ENCODE results near the gene L3MBTL4.
"Not testable (repeated sequence)": the region's sequence is repeated elsewhere in the genome, so short reads cannot be mapped to it uniquely, and the experiment has no call there.

L3MBTL4 gene

GRCh38 chr18:6185782-6186181 lies 228.9 kb downstream of the L3MBTL4 start:
- DNase-seq (ENCODE audit: low spot score) = not testable (repeated sequence)

DNA sequence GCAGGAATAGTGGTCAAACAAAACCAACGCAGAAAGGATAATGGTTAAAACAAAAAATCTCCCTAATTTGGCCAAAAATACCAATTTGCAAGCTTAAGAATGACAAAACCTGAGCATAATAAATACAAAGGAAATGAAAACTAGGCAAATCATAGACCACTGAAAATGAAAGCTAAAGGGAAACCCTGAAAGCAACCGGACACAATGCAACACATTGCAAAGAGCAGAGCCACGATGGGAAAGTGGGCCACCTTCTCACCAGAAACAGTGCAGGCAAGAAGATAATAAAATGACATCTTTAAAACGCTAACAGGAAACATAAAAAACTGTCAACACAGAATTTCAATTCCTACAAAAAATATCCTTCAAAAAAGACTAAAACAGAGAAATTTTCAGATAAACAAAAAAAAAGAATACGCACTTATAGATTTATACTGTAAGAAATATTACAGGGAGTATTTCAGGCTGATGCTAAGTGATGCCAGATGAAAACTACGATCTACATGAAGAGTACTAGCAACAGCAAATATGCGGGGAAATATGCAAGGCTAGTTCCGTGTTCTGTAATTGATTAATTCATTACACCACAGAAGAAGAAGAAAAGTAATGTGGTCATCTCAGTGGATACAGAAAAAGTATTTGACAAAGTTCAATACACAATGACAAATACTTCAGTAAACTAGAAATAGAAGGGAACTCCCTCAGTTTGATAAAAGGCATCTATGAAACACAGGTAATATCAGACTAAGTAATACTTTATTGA lies 239.5 kb downstream of the L3MBTL4 start:
- DNase-seq (ENCODE audit: low spot score) = no peak

DNA sequence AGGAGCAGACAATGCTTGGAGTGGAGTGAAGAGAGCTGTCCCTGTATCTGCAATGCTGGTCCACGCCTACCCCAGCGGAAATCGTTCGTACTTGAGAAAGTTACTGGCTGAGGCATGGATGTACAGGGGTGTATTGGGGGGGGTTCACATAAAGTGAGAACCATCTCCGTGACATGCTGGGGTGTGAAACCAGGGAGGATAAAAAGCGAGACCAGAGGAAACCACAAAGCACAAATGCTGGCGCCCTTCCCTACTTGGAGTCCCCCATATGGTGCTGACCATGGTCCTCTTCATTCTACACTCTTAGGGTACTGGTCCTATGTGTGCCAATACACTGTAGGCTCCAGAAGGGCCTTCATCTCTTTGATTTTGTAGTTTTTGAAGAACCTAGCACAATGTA lies 244.1 kb downstream of the L3MBTL4 start:
- DNase-seq (ENCODE audit: low spot score) = no peak

- no peak for DNase-seq (ENCODE audit: low spot score)
These were observed 253.2 kb downstream of the L3MBTL4 start for GRCh38 chr18:6161549-6161948.

- no peak for DNase-seq (ENCODE audit: low spot score)
These were observed 255.3 kb downstream of the L3MBTL4 start for GRCh38 chr18:6159426-6159825.

DNA sequence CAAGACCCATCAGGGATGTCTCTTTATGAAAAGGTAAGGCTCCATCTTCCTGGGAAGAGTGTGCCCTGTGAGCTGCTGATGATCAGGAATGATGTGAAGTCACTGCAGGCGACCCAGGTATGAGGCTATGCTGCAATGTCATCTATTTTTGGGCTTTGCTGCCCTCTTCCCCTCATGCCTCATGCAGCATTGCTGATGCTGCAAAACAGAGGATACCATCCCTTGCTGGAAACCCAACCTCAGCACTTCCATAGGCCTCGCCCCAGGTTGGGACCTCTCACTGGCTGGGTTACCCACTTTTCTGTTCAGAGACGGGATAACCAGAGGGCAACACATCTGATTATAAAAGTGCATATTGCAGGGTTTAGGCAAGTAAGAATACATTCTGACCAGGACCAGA lies 255.8 kb downstream of the L3MBTL4 start:
- DNase-seq (ENCODE audit: low spot score) = no peak

DNA sequence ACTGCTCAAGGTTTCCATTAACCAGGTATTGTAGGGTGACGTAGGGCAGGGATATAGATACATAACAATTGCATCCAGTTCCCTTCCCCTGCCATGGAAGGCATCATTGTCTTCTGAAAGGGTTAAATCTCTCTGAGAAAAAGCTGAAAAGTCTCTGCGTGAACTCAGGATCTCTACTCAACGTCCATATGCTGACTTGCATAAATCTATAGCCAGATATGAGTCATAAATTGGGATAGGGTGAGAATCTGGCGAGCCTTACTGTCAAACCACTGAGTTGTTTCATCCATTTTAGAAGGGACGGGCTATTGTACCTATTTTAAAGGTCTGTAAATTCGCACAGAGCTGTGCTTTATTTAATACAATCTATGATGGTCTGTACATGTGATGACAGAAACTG lies 258.3 kb downstream of the L3MBTL4 start:
- no peak for DNase-seq (ENCODE audit: low spot score)

GRCh38 chr18:6155707-6156106 lies 259.0 kb downstream of the L3MBTL4 start:
- DNase-seq (ENCODE audit: low spot score) = no peak

GRCh38 chr18:6150430-6150829 lies 264.3 kb downstream of the L3MBTL4 start:
- DNase-seq (ENCODE audit: low spot score) = no peak

DNA sequence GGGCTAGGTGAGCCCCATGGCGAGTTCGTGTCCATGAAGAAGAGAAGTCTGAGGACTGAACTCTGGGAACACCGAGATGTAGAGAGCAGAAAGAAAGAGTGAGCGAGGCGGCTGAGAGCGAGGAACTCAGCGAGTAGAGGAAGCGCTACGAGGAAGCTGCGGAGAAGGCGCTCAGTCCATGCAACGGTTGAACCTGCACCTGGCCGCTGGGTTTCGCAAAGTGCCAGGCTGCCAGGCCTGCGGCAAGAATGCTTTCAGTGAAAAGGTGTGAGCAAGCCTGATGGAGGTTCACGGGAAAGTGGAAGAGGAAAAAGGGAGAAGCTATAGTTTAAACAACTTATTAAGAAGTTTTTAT lies 268.4 kb downstream of the L3MBTL4 start:
- no peak for DNase-seq (ENCODE audit: low spot score)

GRCh38 chr18:6145645-6146306 lies 268.9 kb downstream of the L3MBTL4 start:
- no peak for DNase-seq (ENCODE audit: low spot score)

- no peak for DNase-seq (ENCODE audit: low spot score)
These were observed 275.7 kb downstream of the L3MBTL4 start for GRCh38 chr18:6139007-6139406.

DNA sequence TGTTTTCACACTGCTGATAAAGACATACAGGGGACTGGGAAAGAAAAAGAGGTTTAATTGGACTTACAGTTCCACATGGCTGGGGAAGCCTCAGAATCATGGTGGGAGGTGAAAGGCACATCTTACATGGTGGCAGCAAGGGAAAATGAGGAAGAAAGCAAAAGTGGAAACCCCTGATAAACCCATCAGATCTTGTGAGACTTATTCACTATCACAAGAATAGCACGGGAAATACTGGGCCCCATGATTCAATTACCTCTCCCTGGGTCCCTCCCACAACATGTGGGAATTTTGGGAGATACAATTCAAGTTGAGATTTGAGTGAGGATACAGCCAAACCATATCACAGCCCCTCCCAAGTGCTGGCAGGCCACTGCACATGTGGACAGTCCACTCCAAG lies 278.8 kb downstream of the L3MBTL4 start:
- not testable (repeated sequence) for DNase-seq (ENCODE audit: low spot score)

DNA sequence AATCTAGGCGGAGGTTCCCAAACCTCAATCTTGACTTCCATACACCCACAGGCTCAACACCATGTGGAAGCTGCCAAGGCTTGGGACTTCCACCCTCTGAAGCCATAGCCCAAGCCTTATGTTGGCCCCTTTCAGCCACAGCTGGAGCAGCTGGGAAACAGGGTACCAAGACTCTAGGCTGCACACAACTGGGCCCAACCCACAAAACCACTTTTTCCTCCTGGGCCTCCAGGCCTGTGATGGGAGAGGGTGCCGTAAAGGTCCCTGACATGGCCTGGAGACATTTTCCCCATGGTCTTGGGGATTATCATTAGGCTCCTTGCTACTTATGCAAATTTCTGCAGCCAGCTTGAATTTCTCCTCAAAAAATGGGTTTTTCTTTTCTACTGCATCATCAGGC lies 279.7 kb downstream of the L3MBTL4 start:
- not testable (repeated sequence) for DNase-seq (ENCODE audit: low spot score)

GRCh38 chr18:6132751-6133368 lies 281.9 kb downstream of the L3MBTL4 start:
- DNase-seq (ENCODE audit: low spot score) = no peak

DNA sequence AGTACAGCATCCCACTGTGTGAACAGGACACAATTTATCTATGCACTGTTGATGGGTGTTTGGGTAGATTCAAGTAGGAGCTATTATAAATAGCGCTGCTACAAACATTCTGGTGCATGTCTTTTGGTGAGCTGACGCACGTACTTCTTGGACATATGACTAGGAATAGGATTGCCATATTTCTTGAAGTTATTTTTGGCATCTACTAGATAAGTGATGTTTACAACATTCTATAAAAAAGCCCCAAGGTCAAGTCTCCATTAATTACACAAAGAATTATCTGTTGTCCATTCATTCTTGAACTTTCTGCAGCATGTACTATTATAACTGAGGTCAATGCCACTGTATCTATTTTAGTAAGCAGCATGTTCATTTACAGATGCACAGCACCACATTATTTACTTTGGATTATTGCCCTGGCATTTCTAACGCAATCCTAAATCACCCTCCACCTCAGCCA lies 293.9 kb downstream of the L3MBTL4 start:
- no peak for DNase-seq (ENCODE audit: low spot score)

DNA sequence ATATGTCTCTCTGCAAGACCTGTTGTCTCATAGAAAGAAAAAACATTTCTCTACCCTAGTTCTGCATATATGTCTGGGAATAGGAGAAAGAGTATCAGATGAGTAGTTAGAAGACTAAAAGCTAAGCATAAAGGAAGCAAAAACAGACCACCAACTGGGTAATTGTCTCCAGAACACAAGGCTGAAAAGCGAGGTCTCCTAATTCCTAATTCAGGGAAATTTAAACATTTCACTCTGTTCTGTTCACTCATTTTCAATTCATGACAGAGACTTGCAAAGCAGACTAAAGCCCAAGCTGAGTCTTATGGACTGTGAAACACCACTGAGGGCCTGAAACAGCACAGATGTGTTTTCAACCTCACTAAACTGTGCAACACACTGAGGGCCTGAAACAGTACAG lies 294.9 kb downstream of the L3MBTL4 start:
- no peak for DNase-seq (ENCODE audit: low spot score)

DNA sequence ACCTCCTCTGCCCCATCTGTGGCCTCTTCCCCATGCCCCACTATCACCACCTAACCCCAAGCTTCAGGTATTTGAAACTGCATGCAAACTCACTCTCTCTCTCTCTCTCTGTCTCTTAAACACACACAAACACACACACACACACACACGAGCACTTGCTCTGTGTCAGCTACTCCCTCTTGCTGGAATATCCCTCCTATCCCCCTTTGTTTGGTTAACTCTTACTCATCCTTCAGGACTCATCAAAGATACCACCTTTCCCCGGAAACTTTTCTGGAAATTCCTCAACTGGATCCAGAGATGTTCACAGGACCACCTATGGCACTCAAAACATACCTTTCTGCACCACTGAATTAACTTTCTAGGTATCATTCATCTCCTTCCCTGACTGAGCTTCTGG lies 296.6 kb downstream of the L3MBTL4 start:
- no peak for DNase-seq (ENCODE audit: low spot score)

GRCh38 chr18:6115710-6116109 lies 299.0 kb downstream of the L3MBTL4 start:
- no peak for DNase-seq (ENCODE audit: low spot score)

GRCh38 chr18:6113650-6114049 lies 301.1 kb downstream of the L3MBTL4 start:
- DNase-seq (ENCODE audit: low spot score) = no peak

GRCh38 chr18:6111726-6112125 lies 303.0 kb downstream of the L3MBTL4 start:
- no peak for DNase-seq (ENCODE audit: low spot score)

GRCh38 chr18:6109743-6110142 lies 305.0 kb downstream of the L3MBTL4 start:
- no peak for DNase-seq (ENCODE audit: low spot score)

GRCh38 chr18:6107794-6108193 lies 306.9 kb downstream of the L3MBTL4 start:
- DNase-seq (ENCODE audit: low spot score) = no peak
